GM18502 (cell line): ENCODE results near the gene ZNF331.
"Not testable (repeated sequence)": the region's sequence is repeated elsewhere in the genome, so short reads cannot be mapped to it uniquely, and the experiment has no call there.

Experiments
- ATAC-seq: cut with Tn5 transposase; IDR thresholded peaks from one replicate; pipeline ENCODE4 v1.9.1; 2021; ENCODE audit warnings: mild to moderate bottlenecking; ENCODE audit not compliant: unreplicated experiment, poor library complexity

ZNF331 gene

GRCh38 chr19:53537521-53538377 is at the start of gene ZNF331:
TSS of gene ZNF331 (plus strand) at chr19:53538145. CDS start at chr19:53569377, 31,232 bp downstream.
- peak; percentile 67 for ATAC-seq

GRCh38 chr19:53492153-53492552 is 45.8 kb upstream of the ZNF331 start:
- no peak for ATAC-seq

- ATAC-seq, result not testable (repeated sequence)
These were observed 40.5 kb upstream of the ZNF331 start for GRCh38 chr19:53497311-53498023.

- ATAC-seq, result not testable (repeated sequence)
These were observed 39.9 kb upstream of the ZNF331 start for GRCh38 chr19:53498024-53498395.

GRCh38 chr19:53503151-53503550 is 34.8 kb upstream of the ZNF331 start:
- ATAC-seq, result not testable (repeated sequence)

- not testable (repeated sequence) for ATAC-seq
These were observed 34.1 kb upstream of the ZNF331 start for GRCh38 chr19:53503671-53504364.

- ATAC-seq, result not testable (repeated sequence)
These were observed 33.6 kb upstream of the ZNF331 start for GRCh38 chr19:53504365-53504703.

- ATAC-seq, result no peak
These were observed 33.1 kb upstream of the ZNF331 start for GRCh38 chr19:53504885-53505284.

GRCh38 chr19:53506728-53507127 is 31.2 kb upstream of the ZNF331 start:
- no peak for ATAC-seq

- no peak for ATAC-seq
These were observed 30.2 kb upstream of the ZNF331 start for GRCh38 chr19:53507523-53508442.

GRCh38 chr19:53509443-53509842 is 28.5 kb upstream of the ZNF331 start:
- ATAC-seq, result no peak

- no peak for ATAC-seq
These were observed 28.1 kb upstream of the ZNF331 start for GRCh38 chr19:53509845-53510244.

- ATAC-seq, result no peak
These were observed 26.6 kb upstream of the ZNF331 start for GRCh38 chr19:53511357-53511756.

GRCh38 chr19:53511933-53512374 is 26.0 kb upstream of the ZNF331 start:
- ATAC-seq, result no peak

- ATAC-seq, result not testable (repeated sequence)
These were observed 22.9 kb upstream of the ZNF331 start for GRCh38 chr19:53515047-53515446.

- ATAC-seq, result no peak
These were observed 20.7 kb upstream of the ZNF331 start for GRCh38 chr19:53517114-53517741.

GRCh38 chr19:53518121-53518520 is 19.8 kb upstream of the ZNF331 start:
- no peak for ATAC-seq

- ATAC-seq, result no peak
These were observed 19.2 kb upstream of the ZNF331 start for GRCh38 chr19:53518716-53519115.

GRCh38 chr19:53519446-53519845 is 18.5 kb upstream of the ZNF331 start:
- ATAC-seq, result no peak
